Suprapubic skin (tissue), 3 donors: ENCODE results near the gene OR11A1.

Source experiments
- CTCF ChIP-seq, 2 donors: fragments of 200-600 bp in 1 of 2; fragments of 450-650 bp in 1 of 2; sonication (generic) in 1 of 2; IDR thresholded peaks; one replicate each; pipeline ENCODE4 v1.5.1; 2016 to 2019; ENCODE audit warnings: antibody characterized with exemption in 2 of 2, mild to moderate bottlenecking in 1 of 2, moderate library complexity in 1 of 2
- POLR2A ChIP-seq, 2 donors: fragments of 450-650 bp; IDR thresholded peaks; one replicate each; pipeline ENCODE4 v1.6.1; 2017; ENCODE audit warnings: antibody characterized with exemption in 2 of 2, mild to moderate bottlenecking in 2 of 2, moderate library complexity in 2 of 2

GRCh38 chr6:29500594-29500993, 43.7 kb upstream of the OR11A1 start:
- no peak for TF ChIP-seq CTCF (IDR thresholded peaks at IDR 0.05)
- no peak for TF ChIP-seq POLR2A (IDR thresholded peaks at IDR 0.05)
